Stimulated activated CD4-positive, alpha-beta T cell treated with anti-CD3 and anti-CD28 coated beads, Interleukin-2, amount 100 ng/mL, for 48 hours (primary cell): ENCODE results near the gene LGR4.
"Not testable (repeated sequence)": the region's sequence is repeated elsewhere in the genome, so short reads cannot be mapped to it uniquely, and the experiment has no call there.

Source experiments
- DNase-seq, 2 donors: peaks; one replicate each; pipeline ENCODE4 v3.0.0-alpha.2; 2020

The LGR4 gene

DNA sequence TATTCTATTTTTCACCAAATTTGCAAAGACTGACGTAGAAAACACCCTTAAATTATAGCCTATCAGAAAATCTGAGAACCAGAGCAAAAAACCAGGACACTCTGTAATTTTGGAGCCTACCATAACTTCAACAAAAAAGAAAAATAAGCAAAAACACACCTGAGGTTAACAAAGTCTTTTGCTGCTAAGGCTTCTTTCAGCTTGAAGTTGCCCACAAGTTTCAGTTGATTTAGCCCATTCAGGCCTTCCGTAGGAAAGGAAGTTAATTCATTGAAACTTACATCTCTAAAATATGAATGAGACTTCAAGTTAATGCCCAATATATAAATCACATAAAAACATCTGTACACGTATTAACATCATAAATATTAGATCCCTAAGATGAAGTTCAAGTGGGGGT, 99.2 kb downstream of the LGR4 start:
- DNase-seq, result no peak

DNA sequence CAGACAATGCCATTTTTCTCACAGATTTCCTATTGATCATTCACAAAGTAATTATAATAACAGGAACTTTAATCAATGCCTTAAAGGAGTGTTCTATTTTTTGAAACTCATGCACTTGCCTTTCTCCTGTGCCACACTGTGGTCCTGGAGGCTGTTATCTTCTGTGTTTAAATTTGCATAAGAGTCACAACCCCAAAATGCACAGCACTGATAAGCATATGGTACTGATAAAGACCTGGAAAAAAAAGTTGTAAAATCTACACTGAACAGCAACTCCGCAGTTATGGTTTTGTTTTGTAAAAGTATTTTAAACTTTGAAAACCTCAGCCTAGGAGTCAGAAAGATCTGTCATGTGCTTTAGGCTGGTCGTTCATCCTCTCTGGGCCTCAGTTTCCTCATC, 100.4 kb downstream of the LGR4 start:
- no peak for DNase-seq

DNA sequence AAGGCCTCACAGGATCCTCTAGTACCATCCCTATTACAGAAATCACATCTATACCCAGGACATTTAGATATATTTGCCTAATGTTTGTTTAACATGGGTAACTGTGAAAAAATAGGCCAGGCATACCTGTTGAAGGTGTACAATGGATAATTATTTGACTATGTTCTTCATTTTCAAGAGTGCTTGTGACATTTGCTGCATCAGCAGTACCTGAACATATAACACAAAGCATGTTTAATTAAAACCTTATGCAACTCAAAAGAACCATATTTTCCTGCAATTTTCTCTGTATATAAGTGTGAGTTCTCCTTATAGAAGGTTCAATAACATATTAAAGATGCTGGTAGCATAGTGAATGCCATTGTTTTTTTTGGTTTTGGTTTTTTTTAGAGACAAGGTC, 101.1 kb downstream of the LGR4 start:
- DNase-seq, result no peak

DNA sequence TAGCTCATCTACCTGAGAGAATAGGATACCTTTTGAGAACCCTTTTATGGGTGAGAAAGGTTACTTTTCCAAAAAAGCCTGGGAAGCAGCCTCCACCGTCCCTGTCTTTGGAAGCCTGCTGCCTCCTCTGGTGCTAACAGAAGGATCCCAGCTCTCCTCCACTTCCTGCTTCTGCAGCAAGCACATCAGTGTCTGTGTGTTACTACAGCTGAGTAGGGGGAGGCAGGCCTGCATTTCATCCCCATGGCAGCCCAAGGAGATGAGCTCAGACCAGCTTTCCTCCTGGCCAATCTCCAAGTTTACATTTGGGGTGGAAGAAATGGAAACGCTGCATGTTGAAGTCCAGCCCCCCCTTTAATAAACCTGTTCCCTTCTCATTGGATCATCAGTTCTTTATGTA, 102.2 kb downstream of the LGR4 start:
- no peak for DNase-seq

DNA sequence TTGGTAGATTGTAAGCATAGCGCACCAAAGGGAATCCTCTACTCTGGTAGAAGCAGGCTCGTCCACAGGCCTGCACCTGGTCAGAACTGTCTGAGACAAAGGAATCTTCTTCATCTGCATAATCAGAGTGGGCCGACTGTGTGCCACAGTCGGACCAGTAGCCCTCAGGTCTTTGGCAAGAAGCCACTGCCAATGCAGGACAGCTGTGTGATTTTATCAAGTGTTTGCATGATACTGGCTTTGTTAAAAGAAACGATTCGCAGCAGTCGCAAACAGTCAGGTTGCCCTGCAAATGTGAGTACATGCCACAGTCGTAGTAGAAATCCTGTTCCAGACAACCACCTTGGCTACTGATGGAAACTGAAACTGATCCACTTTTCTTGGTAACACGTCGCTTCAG, 104.7 kb downstream of the LGR4 start:
- DNase-seq, result no peak

DNA sequence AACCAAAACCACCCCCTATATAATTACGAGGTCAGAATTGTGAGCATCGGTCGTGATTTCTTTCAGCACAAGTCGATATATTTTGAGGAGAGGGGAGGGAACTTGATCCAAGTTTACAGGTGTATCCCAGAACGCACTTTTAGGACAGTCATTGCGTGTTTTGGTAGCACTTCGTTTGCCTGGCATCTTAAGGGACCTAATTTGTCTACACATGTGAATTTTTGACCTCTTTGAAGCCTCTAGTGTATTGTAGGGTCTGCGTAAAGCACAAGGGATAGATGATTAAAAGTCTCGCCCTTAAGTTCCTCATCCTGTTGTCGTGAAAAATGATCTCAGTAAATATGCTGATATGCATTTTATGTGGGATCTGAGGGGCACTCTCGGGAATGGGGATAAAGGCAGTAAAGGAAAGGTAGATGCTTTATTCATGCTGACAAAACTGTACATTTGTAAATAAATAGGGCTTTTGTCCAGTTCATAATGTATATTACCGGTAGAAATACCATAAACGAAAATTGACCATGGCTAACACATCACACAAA, 108.9 kb downstream of the LGR4 start:
- DNase-seq, result no peak

DNA sequence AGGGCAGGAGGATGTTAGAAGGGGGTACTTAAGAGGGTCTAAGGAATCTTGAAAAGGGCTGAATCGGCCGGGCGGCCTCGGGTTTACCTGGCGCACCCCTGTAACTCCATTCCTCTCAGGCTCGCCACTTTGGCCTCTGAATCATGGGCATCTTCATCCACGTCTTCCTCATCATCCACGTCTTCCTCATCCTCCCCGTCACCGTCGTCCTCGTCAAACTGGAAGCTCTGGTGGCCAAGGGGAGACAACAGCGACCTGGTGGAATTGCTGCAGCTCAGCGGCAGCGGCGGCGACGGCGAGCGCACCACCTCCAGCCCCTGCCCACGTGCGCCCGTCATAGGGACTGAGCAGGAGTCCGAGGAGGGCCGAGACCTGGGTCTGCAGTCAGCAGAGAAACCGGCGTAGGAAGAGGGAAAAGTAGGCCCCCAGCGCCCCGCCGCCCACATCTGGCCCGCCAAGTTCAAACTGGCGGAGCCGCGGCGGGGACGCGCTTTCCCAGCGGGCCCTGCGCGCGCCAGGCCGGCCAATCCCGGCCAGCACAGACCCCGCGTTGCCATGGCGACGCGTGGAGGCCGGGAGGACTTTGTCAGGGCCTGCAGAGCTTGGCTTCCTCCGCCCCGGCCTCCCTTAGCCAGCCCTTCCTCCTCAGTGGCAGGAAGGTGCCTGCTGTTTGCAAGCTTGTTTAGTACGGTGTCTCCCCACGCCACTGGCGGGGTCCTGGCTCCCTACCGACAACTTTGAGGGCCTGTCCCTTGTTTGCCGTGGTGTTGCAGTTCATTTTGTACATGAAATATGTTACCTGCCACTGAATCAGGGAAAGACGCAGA, 109.6 kb downstream of the LGR4 start, which contains the start of gene CCDC34:
Gene CCDC34 (minus strand): TSS at position 467 of the 827 bp plus-strand sequence. CDS start 21 bp downstream, at position 446.
- DNase-seq, result peak; percentile 84 to 85

DNA sequence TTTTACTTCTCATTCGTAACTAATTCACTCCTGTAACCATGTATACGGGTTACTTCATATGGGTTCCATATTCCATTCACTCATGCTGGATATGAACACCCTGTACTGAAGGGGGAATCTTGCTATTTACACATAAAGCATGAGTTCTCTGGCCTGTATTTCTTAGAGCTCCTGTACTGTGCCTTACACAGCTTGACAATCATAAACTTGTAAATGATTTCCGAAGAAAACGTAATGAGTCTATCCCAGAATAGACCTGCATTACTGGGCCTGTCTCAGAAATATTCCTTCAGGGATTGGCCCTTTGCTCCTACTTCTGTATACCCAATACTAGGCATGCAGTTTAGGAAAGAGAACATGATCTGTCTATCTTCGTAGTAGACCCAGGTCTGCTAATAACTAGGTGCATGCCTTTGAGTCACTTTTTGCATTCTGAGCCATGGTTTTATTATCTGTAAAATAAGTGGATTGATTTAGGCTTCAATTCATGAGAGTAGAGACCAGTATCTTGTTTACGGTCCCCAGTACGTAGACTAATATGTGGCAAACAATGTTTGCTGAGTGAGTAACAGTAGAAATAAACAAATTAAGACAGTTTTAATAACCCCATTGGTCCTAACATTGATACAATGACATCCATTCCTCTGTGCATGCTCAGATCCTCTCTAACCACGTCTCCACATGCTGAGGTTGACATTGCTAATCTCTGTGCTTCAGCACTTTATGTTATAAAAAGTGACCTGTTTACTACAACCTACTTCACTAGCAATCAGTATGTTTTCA, 110.8 kb downstream of the LGR4 start:
- DNase-seq, result no peak

DNA sequence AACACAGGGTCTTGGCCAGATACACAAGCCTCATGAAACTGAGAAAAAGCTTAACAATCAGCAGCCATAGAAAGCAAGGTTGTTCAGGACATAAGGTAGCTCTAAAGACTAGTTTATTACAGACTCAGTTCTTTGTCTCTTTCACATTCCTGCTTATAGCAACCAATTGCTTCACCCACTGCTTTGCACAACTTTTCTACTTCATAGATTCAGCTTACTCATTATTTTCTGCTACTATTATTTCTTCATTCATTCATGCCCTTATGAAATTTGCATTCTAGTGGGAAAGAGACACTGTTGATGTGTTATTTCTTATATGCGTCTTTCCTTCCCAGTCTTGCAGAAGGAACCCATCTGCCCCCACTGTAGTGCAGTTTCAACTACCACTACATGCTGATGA, 114.3 kb downstream of the LGR4 start:
- DNase-seq, result no peak

DNA sequence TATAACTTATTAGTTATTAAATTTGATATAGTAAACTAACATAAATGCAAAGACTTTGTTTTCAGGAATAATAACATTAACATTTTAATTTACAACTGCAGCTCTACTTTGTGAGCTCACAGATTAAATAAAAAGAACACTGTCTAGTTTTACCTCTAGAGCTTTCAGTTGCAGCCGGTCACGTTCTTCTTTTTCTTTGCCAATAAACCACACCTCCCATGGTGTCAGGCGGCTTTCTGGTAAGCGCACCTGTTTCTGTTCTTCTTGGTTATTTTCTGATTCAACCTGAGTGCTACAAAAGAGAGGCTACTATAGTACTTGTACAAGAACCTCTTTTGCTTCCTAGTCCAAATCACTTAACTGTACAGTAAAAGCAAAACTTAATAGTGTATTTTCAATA, 115.3 kb downstream of the LGR4 start:
- no peak for DNase-seq

DNA sequence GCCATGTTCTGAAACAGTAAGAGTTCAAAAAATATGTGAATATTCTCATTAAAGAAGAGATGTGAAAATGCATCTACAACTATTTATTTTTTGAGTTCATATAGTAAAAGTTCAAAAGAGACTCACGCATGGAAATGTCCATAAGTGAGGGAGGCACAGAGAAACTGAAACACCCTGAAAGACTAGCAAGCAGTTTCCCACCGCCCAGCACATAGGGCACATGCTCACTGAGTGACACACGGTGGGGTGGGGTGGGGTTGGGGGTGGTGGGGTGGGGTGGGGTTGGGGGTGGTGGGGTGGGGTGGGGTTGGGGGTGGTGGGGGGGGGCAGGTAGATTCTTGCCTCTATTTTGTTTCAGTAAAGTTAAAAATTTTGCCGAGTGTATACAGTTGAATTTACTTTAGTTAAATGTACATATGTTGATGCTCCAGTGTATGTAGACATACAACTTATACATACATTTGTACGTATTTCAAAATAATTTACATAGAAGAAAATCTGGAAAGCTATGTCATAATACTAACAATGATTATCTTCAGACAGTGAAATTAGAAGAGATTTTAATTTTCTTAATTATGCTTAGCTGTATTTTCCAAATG, 115.9 kb downstream of the LGR4 start:
- DNase-seq, result no peak

DNA sequence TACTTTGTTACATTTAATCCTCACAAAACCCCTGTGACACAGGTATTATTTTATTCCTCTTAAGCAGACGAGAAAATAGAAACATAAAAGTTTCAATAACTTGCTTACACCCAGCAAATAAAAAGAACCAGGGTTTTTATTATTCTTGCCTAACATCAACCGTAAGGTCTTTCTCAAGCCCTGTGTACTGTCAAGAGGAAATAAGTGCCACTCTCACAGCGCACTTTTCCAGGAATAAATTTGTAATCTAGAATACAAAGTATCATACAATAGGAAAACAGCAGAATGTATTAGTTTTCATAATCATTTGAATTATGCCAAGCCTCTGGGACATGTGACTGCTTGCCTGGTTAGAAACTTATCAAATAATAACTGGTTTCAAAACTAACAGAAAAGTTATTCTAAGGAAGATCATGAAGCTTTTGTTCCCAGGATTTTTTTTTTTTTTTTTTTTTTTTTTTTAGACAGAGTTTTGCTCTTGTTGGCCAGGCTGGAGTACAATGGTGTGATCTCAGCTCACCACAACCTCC, 117.0 kb downstream of the LGR4 start:
- DNase-seq, result no peak

DNA sequence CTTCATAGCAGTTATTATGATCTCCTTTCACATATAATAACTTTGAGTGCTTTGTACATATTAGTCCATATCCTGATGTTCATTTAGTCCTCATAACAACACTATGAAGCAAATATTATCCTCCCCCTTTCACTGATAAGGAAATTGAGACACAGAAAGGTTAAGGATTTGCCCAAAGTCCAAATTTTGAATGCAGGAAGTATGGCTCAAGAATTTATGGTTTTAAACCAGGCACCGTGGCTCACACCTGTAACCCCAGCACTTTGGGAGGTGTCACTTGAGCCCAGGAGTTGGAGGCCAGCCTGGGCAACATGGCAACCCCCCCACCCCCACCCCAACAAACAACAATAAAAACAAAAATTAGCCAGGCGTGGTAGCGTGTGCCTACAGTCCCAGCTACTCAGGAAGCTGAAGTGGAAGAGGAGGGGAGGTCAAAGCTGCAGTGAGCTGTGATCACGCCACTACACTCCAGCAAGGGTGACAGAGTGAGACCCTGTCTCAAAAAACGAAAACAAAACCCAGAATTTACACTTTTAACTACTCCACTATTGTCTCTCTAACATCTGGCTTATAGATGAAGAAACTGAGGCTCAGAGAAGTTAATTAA, 118.1 kb downstream of the LGR4 start:
- DNase-seq, result no peak

DNA sequence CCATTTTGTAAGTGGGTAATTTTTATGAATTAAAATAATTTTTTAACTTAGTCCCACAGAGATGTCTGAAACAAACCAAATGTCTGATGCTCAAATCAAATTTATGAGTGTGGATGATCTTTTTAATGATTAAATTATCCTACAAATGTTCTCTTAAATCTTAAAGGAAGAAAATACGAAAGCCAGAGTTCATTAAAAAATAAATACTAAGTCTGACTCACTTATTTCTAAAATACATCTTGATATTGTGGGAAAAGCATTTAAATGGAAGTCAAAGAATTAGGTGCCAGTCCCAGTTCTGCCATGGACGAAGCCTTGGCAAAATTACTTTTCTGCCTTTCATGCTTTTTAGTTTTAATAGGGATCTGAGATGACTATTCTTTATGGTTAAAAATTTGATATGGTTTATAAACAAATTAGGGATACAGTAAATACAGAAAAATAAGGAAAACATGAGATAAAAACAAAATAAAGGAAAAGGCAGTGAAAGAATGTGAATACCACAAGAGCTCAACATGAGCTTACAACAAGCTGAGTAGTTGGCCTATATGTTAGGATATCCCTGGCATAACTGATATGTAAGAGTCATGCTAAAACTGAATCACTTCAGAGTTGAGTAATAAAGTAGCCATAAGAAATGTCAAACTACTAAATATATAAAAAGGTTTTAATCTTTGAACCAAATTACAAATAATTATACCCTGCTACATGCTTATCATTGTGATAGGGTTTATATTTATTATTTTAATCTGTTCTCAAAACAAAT, 118.8 kb downstream of the LGR4 start:
- DNase-seq, result no peak

DNA sequence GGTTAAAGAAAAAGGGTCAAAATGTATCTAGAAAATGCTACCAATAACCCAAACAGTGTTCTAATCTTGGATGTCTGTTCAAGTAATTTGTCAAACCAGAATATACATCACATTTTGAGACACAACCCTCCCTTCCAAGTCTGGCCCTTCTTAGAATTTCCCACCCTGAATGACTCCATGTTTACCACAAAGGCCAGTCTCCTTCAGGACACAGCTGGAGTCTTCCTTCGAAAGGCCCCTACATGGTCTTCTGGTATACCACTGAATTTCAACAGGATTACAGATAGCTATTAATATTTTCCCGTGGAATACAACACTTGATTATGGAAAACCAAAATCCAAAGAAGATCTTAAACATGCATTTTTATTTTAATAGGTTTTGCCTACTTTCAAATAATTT, 119.8 kb downstream of the LGR4 start:
- DNase-seq, result no peak

DNA sequence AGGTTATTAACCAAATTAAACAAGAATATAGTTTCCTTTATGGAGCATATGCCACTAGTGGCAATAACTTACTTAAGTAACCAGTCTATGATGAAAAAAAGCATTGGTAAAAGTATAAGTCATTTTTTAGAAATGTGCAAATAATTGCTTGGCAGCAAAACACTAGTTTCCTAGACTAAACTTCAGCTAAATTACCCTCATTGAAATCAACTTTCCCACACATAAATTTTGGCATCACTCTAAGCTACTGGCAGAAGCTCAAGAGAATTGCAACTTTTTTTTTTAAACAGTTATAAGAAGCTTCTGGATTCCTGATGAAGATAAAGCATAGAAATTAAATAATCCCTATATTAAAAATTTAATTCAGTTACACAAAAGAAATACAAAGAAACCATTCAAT, 122.1 kb downstream of the LGR4 start:
- DNase-seq, result no peak

DNA sequence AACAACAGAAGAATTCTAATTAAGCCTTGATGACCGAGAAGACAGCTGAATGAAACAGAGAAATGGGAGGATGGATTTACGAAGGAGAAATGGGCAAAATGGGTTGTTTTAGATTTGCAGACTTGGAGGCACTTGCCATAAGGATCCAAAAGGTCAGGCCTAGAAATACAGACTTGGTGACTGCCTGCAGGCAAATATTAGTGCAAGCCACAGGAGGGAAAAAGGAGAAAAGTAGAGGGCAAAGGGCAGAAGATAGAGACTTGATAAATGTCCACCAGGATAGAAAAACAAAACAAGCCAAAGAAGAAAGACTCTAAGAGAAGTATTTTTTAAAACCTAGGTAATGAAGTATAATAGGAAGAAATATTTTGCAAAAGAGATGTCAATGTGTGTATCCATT, 122.7 kb downstream of the LGR4 start:
- no peak for DNase-seq

DNA sequence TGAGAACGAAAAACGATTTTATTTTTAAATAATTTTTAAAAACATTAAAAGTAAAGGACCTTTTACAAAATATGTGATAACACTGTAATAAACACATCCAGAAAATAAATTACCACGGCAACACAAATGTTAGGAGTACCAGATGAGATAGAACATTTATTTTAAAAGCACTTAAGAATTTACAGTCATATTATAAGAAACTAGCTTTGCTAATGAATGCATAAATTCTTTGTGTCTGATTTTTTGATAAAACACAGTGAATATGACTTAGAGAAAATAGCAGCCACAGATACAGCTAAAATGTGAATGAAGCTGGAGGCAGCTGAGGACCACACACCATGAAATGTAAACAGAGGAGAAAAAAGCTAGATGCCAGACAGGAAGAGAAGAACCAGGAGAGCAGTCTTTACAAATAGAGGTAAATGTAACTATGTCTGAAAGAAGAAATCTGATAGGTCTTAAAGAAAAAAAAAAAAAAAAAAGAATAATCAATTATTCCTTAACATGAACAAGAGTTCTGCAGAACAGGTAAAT, 124.2 kb downstream of the LGR4 start:
- no peak for DNase-seq

DNA sequence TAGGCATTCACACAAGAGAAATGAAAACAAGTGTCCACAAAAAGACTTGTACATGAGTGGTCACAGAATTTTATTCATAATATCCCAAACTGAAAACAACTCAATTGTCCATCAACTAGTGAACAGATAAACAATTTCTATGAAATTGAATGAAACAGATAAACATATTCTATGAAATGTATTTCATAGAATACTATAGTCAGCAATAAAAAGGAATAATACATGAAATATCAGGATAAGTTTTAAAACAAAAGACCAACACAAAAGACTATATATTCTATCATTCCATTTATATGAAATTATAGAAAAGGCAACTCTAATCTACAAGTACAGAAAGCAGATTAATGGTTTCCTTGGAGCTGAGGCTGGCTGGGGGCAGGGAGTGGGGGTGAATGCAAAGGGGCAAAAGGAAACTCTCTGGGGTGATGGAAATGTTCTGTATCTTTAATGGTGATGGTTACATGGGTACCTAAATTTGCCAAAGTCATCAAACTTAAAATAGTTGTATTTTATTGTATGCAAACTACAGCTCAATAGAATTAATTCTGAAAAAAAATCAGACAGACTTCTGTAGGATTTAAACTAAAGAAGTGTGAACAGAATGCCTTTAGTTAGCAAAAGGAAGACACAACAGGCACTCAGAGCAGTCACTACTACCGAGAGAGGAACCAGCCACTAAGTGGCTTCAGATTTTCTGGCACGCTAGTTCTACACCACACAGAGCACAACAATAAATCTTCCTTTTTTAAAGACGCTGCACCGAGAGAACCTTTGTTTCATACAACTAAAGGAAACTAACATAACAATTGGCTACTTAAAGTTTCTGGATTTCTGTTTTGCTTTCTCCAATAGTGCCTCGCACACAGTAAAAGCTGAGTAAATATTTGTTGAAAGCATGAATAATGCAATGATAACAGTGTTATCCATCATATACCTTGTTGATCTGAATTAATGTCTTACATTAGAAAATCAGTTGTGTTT, 124.9 kb downstream of the LGR4 start:
- DNase-seq, result no peak

DNA sequence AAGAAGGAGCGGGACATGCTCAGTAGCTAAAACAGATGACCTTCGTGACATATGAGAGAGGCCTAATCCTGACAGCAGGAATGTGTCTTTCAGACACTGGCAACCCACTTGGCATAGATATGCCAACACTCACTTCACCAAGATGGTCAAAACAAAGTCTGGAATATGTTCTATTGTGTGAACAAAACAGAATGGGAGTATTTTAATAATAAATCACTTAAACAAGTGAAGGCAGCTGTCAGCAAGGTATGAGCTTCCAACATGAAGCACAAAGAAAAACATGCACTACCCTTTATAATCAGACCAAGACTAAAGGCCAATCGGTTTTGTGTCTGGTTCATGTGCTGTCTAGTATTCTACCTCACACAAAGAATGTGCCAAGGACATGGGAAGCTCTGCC, 132.6 kb downstream of the LGR4 start:
- no peak for DNase-seq

DNA sequence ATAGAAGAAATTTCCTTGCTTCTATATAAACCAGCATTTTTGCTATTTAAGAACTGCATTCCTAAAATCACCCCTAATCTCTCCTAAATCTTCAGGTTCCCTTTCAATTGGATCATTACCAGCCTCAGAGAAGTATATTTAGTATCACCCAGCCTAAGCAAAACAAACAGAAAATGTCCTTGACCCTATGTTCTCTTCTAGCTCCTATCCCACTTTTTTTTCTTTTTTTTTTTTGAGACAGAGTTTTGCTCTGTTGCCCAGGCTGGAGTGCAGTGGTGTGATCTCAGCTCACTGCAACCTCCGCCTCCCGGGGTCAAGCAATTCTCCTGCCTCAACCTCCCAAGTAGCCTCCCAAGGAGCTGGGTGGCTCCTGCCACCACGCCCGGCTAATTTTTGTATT, 137.8 kb downstream of the LGR4 start:
- not testable (repeated sequence) for DNase-seq
